Pancreas (tissue), 10 donors: Measurements from ENCODE around the gene UBAC2. TPM values are rescaled to one million over a fixed set of nuclear protein-coding genes. Genes with fewer than 3 reads are reported as not detected.
A peak's percentile ranks its signal among the peaks of the same experiment; 100 is the strongest.

Source experiments
- ATAC-seq, 4 donors: fragments of 200-7000 bp; cut with Tn5 transposase; one replicate each; pipeline versions ENCODE4 v1.8.0 to v1.9.1; 2020; ENCODE audit warnings: mild to moderate bottlenecking in 4 of 4, moderate library complexity in 4 of 4
- DNase-seq, 6 donors: peaks; one replicate each; pipeline ENCODE4 v3.0.0-alpha.2; 2020
- FAIRE-seq: peaks from 2 replicates; lab custom pipeline; 2012; peaks lifted over from hg19 to GRCh38; lab: Jason Lieb, UNC
- H3K27ac ChIP-seq, 4 donors: fragments of 200-600 bp; sonication (generic); 1 replicate in 3 of 4; 2 replicates in 1 of 4; pipeline versions ENCODE4 v1.5.0 to v1.8.0; 2020
- H3K27me3 ChIP-seq, 4 donors: fragments of 200-600 bp; one replicate each; pipeline ENCODE4 v1.8.0; 2021
- H3K36me3 ChIP-seq, 3 donors: fragments of 200-600 bp; sonication (generic) in 1 of 3; one replicate each; pipeline versions ENCODE4 v1.5.0 to v1.8.0; 2020 to 2021
- H3K4me1 ChIP-seq, 3 donors: fragments of 200-600 bp; one replicate each; pipeline ENCODE4 v1.8.0; 2021
- H3K4me3 ChIP-seq, 4 donors: fragments of 200-600 bp; sonication (generic) in 2 of 4; one replicate each; pipeline versions ENCODE4 v1.5.0 to v1.8.0; 2020 to 2021
- H3K9me3 ChIP-seq, 4 donors: fragments of 200-600 bp; one replicate each; pipeline ENCODE4 v1.8.0; 2021
- CTCF ChIP-seq, 4 donors: fragments of 200-600 bp; sonication (generic) in 3 of 4; IDR thresholded peaks; one replicate each; pipeline versions ENCODE4 v1.5.0 to v1.8.0; 2021; ENCODE audit warnings: antibody characterized with exemption in 4 of 4
- WGBS, 2 donors: extraction: QIAGEN DNeasy Blood & Tissue Kit; methylation state at CpG; one replicate each; pipeline ENCODE4 v1.1.7; 2013; 5-methylcytosine and 5-hydroxymethylcytosine counted together
- intact Hi-C, 3 donors: fragments of 100-400 bp; cut with DNase I; formaldehyde crosslinking; loops; one replicate each; pipeline versions ENCODE4 v1.11.1 to v1.14.2; 2022
- polyA plus RNA-seq, 2 donors: library from polyadenylated mRNA; stranded (reverse); fragments of 200-250 nt; gene quantifications; one replicate each; pipeline ENCODE4 v1.2.3, GENCODE V29; 2013
- total RNA-seq, 6 donors: library from RNA; stranded (reverse); fragmentation: NEBNext Ultra II Directional in 4 of 6; extraction: Animal tissue kit (Norgen Biotek cat#: 25700) in 4 of 6; gene quantifications; one replicate each; pipeline versions ENCODE4 v1.2.1 to v1.2.4, GENCODE V29; 2021 to 2023
- donor health status: healthy with polysubstance abuse.
- donor health status: DM: no; HTN: no; CAD: no; lungs with moderate emphysema.
- donor health status: DM: no; HTN: no; CAD: no.
- donor health status: control.
- donor health status: control.
- donor health status: Bipolar disorder and iron deficiency.
- donor health status: DM: yes; HTN: yes; CAD: no.
- donor health status: DM: no; HTN: no; CAD: no.
- donor health status: DM: no; HTN: no; CAD: no.
- donor health status: DM: yes; HTN: yes; CAD: no.

Gene UBAC2
- total and polyA plus RNA-seq, 8 donors = 17.5 to 29.5 (median 26.9) TPM

- intact Hi-C loops = no loop called here
- DNase-seq = no peak
- Histone ChIP-seq H3K36me3 (no peaks in the 10 kb centered on the region), H3K27ac (no peak overlapping the region), H3K4me1 (no peaks in the 10 kb centered on the region), H3K9me3 (no peaks in the 10 kb centered on the region), H3K27me3 (no peaks in the 10 kb centered on the region), H3K4me3 (no peak overlapping the region)
- no peak for ATAC-seq
- no peak for FAIRE-seq
- no peak for TF ChIP-seq CTCF (IDR thresholded peaks at IDR 0.05)
- WGBS, 2 donors = 94 to 97% methylated on average over 10 of the region's 10 CpGs
Observed at GRCh38 chr13:99374169-99374991, 173.7 kb downstream of the UBAC2 start.

- H3K4me1 ChIP-seq = no peaks in the 10 kb centered on the region
- H3K27me3 ChIP-seq = no peaks in the 10 kb centered on the region
- no peak for TF ChIP-seq CTCF (IDR thresholded peaks at IDR 0.05)
- peak in 1 of 6 donors; percentile 31 for DNase-seq
- no peaks in the 10 kb centered on the region for H3K36me3 ChIP-seq
- intact Hi-C loops = no loop called here
- WGBS, 2 donors = 85 to 92% methylated on average over 12 of the region's 12 CpGs
- peak in 2 of 4 donors; percentile 50 to 71 for ATAC-seq
- H3K4me3 ChIP-seq = no peak overlapping the region
- no peaks in the 10 kb centered on the region for H3K9me3 ChIP-seq
- FAIRE-seq = no peak
- H3K27ac ChIP-seq = no peak overlapping the region
Observed at GRCh38 chr13:99374994-99375737, 174.5 kb downstream of the UBAC2 start.

DNA sequence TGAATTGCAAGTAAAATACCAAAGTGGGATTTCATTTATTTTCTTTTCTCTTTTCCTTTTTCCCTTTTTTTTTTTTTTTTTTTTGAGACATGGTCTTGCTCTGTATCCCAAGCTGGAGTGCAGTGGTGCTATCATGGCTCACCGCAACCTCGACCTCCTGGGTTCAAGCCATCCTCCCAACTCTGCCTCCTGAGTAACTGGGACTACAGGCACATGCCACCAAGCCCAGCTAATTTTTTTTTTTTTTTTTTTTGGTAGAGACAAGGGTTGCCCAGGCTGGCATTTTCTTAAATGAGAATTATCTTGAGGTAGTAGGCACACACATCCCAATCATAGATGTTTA lies 175.1 kb downstream of the UBAC2 start:
- Histone ChIP-seq H3K27me3 (no peaks in the 10 kb centered on the region), H3K9me3 (no peaks in the 10 kb centered on the region), H3K4me1 (no peaks in the 10 kb centered on the region), H3K27ac (peak overlapping the region in 1 of 4 donors; percentile 10), H3K4me3 (no peak overlapping the region), H3K36me3 (no peaks in the 10 kb centered on the region)
- no peak for TF ChIP-seq CTCF (IDR thresholded peaks at IDR 0.05)
- DNase-seq (no peak), FAIRE-seq (no peak), ATAC-seq (peak in 1 of 4 donors; percentile 19)
- 93 to 97% methylated on average over 2 of the region's 2 CpGs for WGBS, 2 donors
- intact Hi-C loops = no loop called here

DNA sequence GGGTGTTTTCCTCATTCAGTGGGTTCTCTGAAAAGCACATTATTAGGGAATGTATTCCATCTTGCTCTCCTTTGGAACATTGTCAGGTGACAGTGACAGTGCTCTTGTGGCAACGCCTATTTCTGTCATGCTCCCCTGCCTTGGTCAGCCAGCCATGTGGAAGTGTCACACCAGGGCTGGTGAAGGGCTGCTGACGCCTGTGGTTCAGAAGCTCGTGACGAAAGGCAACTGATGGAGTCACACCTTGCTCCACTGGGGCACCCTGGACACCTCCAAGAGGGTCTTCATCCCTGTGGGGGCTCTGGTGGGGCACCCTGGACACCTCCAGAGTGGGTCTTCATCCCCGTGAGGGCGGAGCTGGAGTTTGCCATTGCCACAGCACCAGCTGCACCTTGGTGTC lies 175.5 kb downstream of the UBAC2 start:
- WGBS, 2 donors = 88 to 96% methylated on average over 6 of the region's 6 CpGs
- Histone ChIP-seq H3K36me3 (no peaks in the 10 kb centered on the region), H3K4me3 (no peak overlapping the region), H3K27ac (peak overlapping the region in 1 of 4 donors; percentile 10), H3K27me3 (no peaks in the 10 kb centered on the region), H3K9me3 (no peaks in the 10 kb centered on the region), H3K4me1 (no peaks in the 10 kb centered on the region)
- DNase-seq (peak in 1 of 6 donors; percentile 46), ATAC-seq (peak in 2 of 4 donors; percentile 53 to 65), FAIRE-seq (no peak)
- no peak for TF ChIP-seq CTCF (IDR thresholded peaks at IDR 0.05)
- intact Hi-C loops = no loop called here
